H1 (cell line): Measurements from ENCODE around the gene RALGAPA2. TPM values are rescaled to one million over a fixed set of nuclear protein-coding genes. Genes with fewer than 3 reads are reported as not detected.

ENCODE experiments used
- CTCF ChIA-PET: fragments of 300-600 bp; sonication (Branson Sonifier 250); formaldehyde crosslinking; loops from one replicate; lab custom pipeline; 2021; ENCODE audit not compliant: partially characterized antibody; lab: Charles Lee
- POLR2A ChIA-PET: fragments of 300-600 bp; sonication (Branson Sonifier 250); formaldehyde crosslinking; loops from one replicate; lab custom pipeline; 2021; ENCODE audit warnings: inconsistent platforms; ENCODE audit not compliant: partially characterized antibody; lab: Charles Lee
- DNase-seq, 2 experiments: peaks; one replicate each; pipeline versions ENCODE4 v3.0.0 to v3.0.0-alpha.2; 2010 to 2022; ENCODE audit warnings: low spot score in 2 of 2, low read depth in 1 of 2, mixed read lengths in 1 of 2
- FAIRE-seq: peaks from 2 replicates; lab custom pipeline; 2011; peaks lifted over from hg19 to GRCh38; lab: Jason Lieb, UNC
- H2AFZ ChIP-seq: 2 replicates; pipeline ENCODE4 v1.8.1; 2012; ENCODE audit warnings: low read length, inconsistent platforms
- H2AK5ac ChIP-seq: 2 replicates; pipeline ENCODE4 v1.6.1; 2013; ENCODE audit warnings: low read depth, low read length
- H2BK120ac ChIP-seq: replicated peaks from 2 replicates; pipeline ENCODE3; 2013; ENCODE audit warnings: low read depth, low read length, inconsistent platforms
- H2BK12ac ChIP-seq: 2 replicates; pipeline ENCODE4 v1.6.1; 2013; ENCODE audit warnings: low read depth, low read length
- H2BK15ac ChIP-seq: 2 replicates; pipeline ENCODE4 v1.6.1; 2013; ENCODE audit warnings: low read length
- H2BK20ac ChIP-seq: 2 replicates; pipeline ENCODE4 v1.6.1; 2013; ENCODE audit warnings: low read length
- H2BK5ac ChIP-seq: 2 replicates; pipeline ENCODE4 v1.6.1; 2013; ENCODE audit warnings: low read depth, low read length
- H3K14ac ChIP-seq: 2 replicates; pipeline ENCODE4 v1.6.1; 2013; ENCODE audit warnings: inconsistent platforms; ENCODE audit not compliant: insufficient read length
- H3K18ac ChIP-seq: 2 replicates; pipeline ENCODE4 v1.6.1; 2013; ENCODE audit warnings: low read length; ENCODE audit errors: extremely low read depth
- H3K23ac ChIP-seq: 2 replicates; pipeline ENCODE4 v1.6.1; 2013; ENCODE audit warnings: inconsistent platforms; ENCODE audit not compliant: insufficient read length
- H3K23me2 ChIP-seq: 2 replicates; pipeline ENCODE4 v1.6.1; 2013; ENCODE audit warnings: low read depth, low read length
- H3K27ac ChIP-seq: 2 replicates; pipeline ENCODE4 v1.6.1; 2011; ENCODE audit warnings: low read depth, low read length, inconsistent platforms
- H3K27me3 ChIP-seq, 4 experiments: replicated peaks in 1 of 4; 1 replicate in 1 of 4; 2 replicates in 3 of 4; pipeline versions ENCODE4 v1.6.1 to v1.8.1; 2011 to 2013; ENCODE audit warnings: low read length in 3 of 4, mild to moderate bottlenecking in 3 of 4, inconsistent platforms in 2 of 4, mixed read lengths in 2 of 4, moderate library complexity in 1 of 4; ENCODE audit not compliant: control insufficient read depth in 3 of 4, insufficient read depth in 3 of 4; ENCODE audit errors: extremely low read depth in 1 of 4
- H3K36me3 ChIP-seq, 4 experiments: 2 replicates each; pipeline versions ENCODE4 v1.6.1 to v1.8.1; 2011 to 2013; ENCODE audit warnings: mild to moderate bottlenecking in 4 of 4, low read length in 3 of 4, moderate library complexity in 2 of 4, control low read depth in 1 of 4, inconsistent platforms in 1 of 4; ENCODE audit not compliant: insufficient read depth in 4 of 4, control insufficient read depth in 2 of 4
- H3K4ac ChIP-seq: replicated peaks from 2 replicates; pipeline ENCODE3; 2013; ENCODE audit warnings: low read length, low read depth, mixed read lengths, inconsistent platforms; ENCODE audit not compliant: insufficient read length
- H3K4me1 ChIP-seq, 4 experiments: replicated peaks in 1 of 4; 1 replicate in 1 of 4; 2 replicates in 3 of 4; pipeline versions ENCODE4 v1.6.1 to v1.8.1; 2011 to 2013; ENCODE audit warnings: low read length in 3 of 4, inconsistent platforms in 2 of 4, mixed read lengths in 1 of 4; ENCODE audit not compliant: insufficient read depth in 4 of 4, control insufficient read depth in 3 of 4
- H3K4me2 ChIP-seq, 2 experiments: 2 replicates each; pipeline versions ENCODE4 v1.6.1 to v1.8.1; 2011 to 2013; ENCODE audit warnings: low read depth in 2 of 2, low read length in 2 of 2, control low read depth in 1 of 2, inconsistent platforms in 1 of 2, mild to moderate bottlenecking in 1 of 2; ENCODE audit not compliant: insufficient read depth in 1 of 2
- H3K4me3 ChIP-seq, 4 experiments: fragments of 200-600, 300-600 bp in 1 of 4; sonication (generic), shearing (Covaris generic), sonication (Bioruptor Twin) in 1 of 4; 2 replicates each; pipeline versions ENCODE4 v1.5.1 to v1.8.1; 2011 to 2016; ENCODE audit warnings: low read length in 4 of 4, low read depth in 3 of 4, control low read depth in 2 of 4, inconsistent platforms in 2 of 4, mild to moderate bottlenecking in 2 of 4, mixed read lengths in 1 of 4, moderate library complexity in 1 of 4; ENCODE audit not compliant: insufficient read depth in 2 of 4; ENCODE audit errors: extremely low read depth in 1 of 4
- H3K56ac ChIP-seq: replicated peaks from 2 replicates; pipeline ENCODE3; 2013; ENCODE audit warnings: low read depth, mild to moderate bottlenecking, mixed read lengths, low read length, inconsistent platforms; ENCODE audit not compliant: insufficient read length
- H3K79me1 ChIP-seq: 2 replicates; pipeline ENCODE4 v1.6.1; 2013; ENCODE audit warnings: low read depth, low read length, control low read depth
- H3K79me2 ChIP-seq, 2 experiments: 2 replicates each; pipeline versions ENCODE4 v1.6.1 to v1.8.1; 2012 to 2013; ENCODE audit warnings: low read length in 2 of 2, mild to moderate bottlenecking in 2 of 2, inconsistent platforms in 1 of 2; ENCODE audit not compliant: insufficient read depth in 2 of 2, control insufficient read depth in 1 of 2
- H3K9ac ChIP-seq, 4 experiments: replicated peaks in 1 of 4; 1 replicate in 1 of 4; 2 replicates in 3 of 4; pipeline versions ENCODE4 v1.6.1 to v1.8.1; 2011 to 2013; ENCODE audit warnings: low read depth in 3 of 4, low read length in 3 of 4, control low read depth in 2 of 4, mild to moderate bottlenecking in 2 of 4, moderate library complexity in 2 of 4, inconsistent platforms in 1 of 4; ENCODE audit errors: extremely low read depth in 1 of 4
- H3K9me3 ChIP-seq, 2 experiments: 2 replicates each; pipeline versions ENCODE4 v1.6.1 to v1.8.1; 2012 to 2013; ENCODE audit warnings: mild to moderate bottlenecking in 2 of 2, moderate library complexity in 2 of 2, control low read depth in 1 of 2, inconsistent platforms in 1 of 2, low read depth in 1 of 2, low read length in 1 of 2, mixed read lengths in 1 of 2; ENCODE audit not compliant: insufficient read depth in 2 of 2
- H4K20me1 ChIP-seq, 2 experiments: replicated peaks in 1 of 2; 2 replicates each; pipeline versions ENCODE3 to v1.8.1; 2011 to 2013; ENCODE audit warnings: inconsistent platforms in 2 of 2, low read length in 2 of 2, mild to moderate bottlenecking in 1 of 2; ENCODE audit not compliant: insufficient read depth in 2 of 2, control insufficient read depth in 1 of 2
- H4K5ac ChIP-seq: 2 replicates; pipeline ENCODE4 v1.6.1; 2013; ENCODE audit warnings: low read length, low read depth, mixed read lengths, inconsistent platforms; ENCODE audit not compliant: insufficient read length
- H4K8ac ChIP-seq: 2 replicates; pipeline ENCODE4 v1.8.0; 2013; ENCODE audit warnings: mild to moderate bottlenecking, moderate library complexity, low read length, inconsistent platforms; ENCODE audit not compliant: insufficient read depth; ENCODE audit errors: extremely low read depth
- H4K91ac ChIP-seq: replicated peaks from 2 replicates; pipeline ENCODE3; 2013; ENCODE audit warnings: low read length, mixed read lengths, inconsistent platforms; ENCODE audit not compliant: insufficient read length
- CTBP2 ChIP-seq: IDR thresholded peaks from 2 replicates; pipeline ENCODE4 v1.7.0; 2011; ENCODE audit warnings: borderline replicate concordance, mild to moderate bottlenecking, moderate library complexity, mixed read lengths, low read length; ENCODE audit not compliant: insufficient read depth, insufficient read length
- KDM1A ChIP-seq: fragments of 200-600, 300-600 bp; sonication (generic); IDR thresholded peaks from 2 replicates; pipeline ENCODE4 v1.7.1; 2016; ENCODE audit warnings: mild to moderate bottlenecking, low read length, borderline replicate concordance
- MAX ChIP-seq: IDR thresholded peaks from 2 replicates; pipeline ENCODE4 v1.6.1; 2012; ENCODE audit warnings: inconsistent platforms
- POLR2AphosphoS5 ChIP-seq: IDR thresholded peaks from 2 replicates; pipeline ENCODE4 v1.6.1; 2011; ENCODE audit warnings: low read depth, low read length
- POU5F1 ChIP-seq: IDR thresholded peaks from 2 replicates; pipeline ENCODE4 v1.6.1; 2011; ENCODE audit warnings: low read depth, mild to moderate bottlenecking, low read length, moderate library complexity
- SIN3A ChIP-seq, 2 experiments: IDR thresholded peaks in 1 of 2; conservative IDR thresholded peaks in 1 of 2; 2 replicates each; pipeline ENCODE4 v1.6.1; 2011 to 2012; ENCODE audit warnings: low read length in 2 of 2, improper control_type of control experiment in 1 of 2, low read depth in 1 of 2, mild to moderate bottlenecking in 1 of 2
- SP1 ChIP-seq: IDR thresholded peaks from 2 replicates; pipeline ENCODE4 v1.6.1; 2011; ENCODE audit warnings: low read depth, low read length
- TAF1 ChIP-seq: IDR thresholded peaks from 2 replicates; pipeline ENCODE4 v1.6.1; 2011; ENCODE audit warnings: mild to moderate bottlenecking, low read depth, low read length
- TBP ChIP-seq: IDR thresholded peaks from 2 replicates; pipeline ENCODE4 v1.6.1; 2011; ENCODE audit warnings: low read depth, low read length, improper control_type of control experiment
- WGBS, 2 experiments: shearing (Covaris generic) in 1 of 2; methylation state at CpG; one replicate each; pipeline versions ENCODE4 v1.1.6 to v1.1.7; 2013 to 2015; ENCODE audit warnings: low lambda C conversion rate in 2 of 2, mixed read lengths in 2 of 2, inconsistent platforms in 1 of 2, low coverage in 1 of 2, missing lambda C conversion rate in 1 of 2; ENCODE audit not compliant: insufficient replicate concordance in 2 of 2, insufficient coverage in 1 of 2, insufficient read length in 1 of 2; ENCODE audit errors: extremely low coverage in 1 of 2, missing lambda C conversion rate in 1 of 2; 5-methylcytosine and 5-hydroxymethylcytosine counted together
- polyA plus RNA-seq, 7 experiments: library from polyadenylated mRNA; depleted of rRNA in 3 of 7; stranded (reverse) in 5 of 7; unstranded in 2 of 7; fragments of >200 nt in 5 of 7; fragments of 200-250 nt in 2 of 7; gene quantifications; 1 replicate in 5 of 7; 2 replicates in 1 of 7; 4 replicates in 1 of 7; pipeline versions ENCODE4 v1.2.1 to v1.2.3, GENCODE V29; 2011 to 2013; ENCODE audit warnings: missing spikeins in 2 of 7, mixed read lengths in 2 of 7
- total RNA-seq: library from RNA; stranded (reverse); fragmentation: NEBNext Ultra II Directional; extraction: Animal tissue kit (Norgen Biotek cat#: 25700); gene quantifications from 2 replicates; pipeline ENCODE4 v1.2.1, GENCODE V29; 2021

The RALGAPA2 gene
- total and polyA plus RNA-seq, 2 of the 8 experiments (the other 6 are each of a cell fraction or from before 2014, with no cell fraction given): 5.1 to 25.5 TPM

- Histone ChIP-seq H3K4ac (no peak overlapping the region), H3K79me2 (no peaks in the 10 kb centered on the region), H2BK5ac (no peak overlapping the region), H3K18ac (no peak overlapping the region), H3K4me1 (no peaks in the 10 kb centered on the region; a peak in 1 of 7 replicates), H2BK20ac (no peak overlapping the region), H3K4me3 (no peak overlapping the region), H2BK120ac (no peak overlapping the region), H4K20me1 (no peaks in the 10 kb centered on the region), H3K14ac (no peak overlapping the region), H4K91ac (no peak overlapping the region), H3K9ac (no peak overlapping the region), H4K8ac (no peak overlapping the region), H3K23ac (no peak overlapping the region), H2BK15ac (no peak overlapping the region), H2BK12ac (no peak overlapping the region), H3K4me2 (no peak overlapping the region), H3K79me1 (no peaks in the 10 kb centered on the region), H2AFZ (no peak overlapping the region), H3K9me3 (no peaks in the 10 kb centered on the region), H2AK5ac (no peak overlapping the region), H3K27me3 (no peaks in the 10 kb centered on the region), H3K56ac (no peak overlapping the region), H4K5ac (no peak overlapping the region), H3K27ac (no peak overlapping the region), H3K23me2 (no peaks in the 10 kb centered on the region), H3K36me3 (no peaks in the 10 kb centered on the region; a peak in 1 of 8 replicates)
- ChIA-PET POLR2A (no interaction called here), CTCF (interaction anchor here (1.5 kb wide), 1 partner anchor 11 kb away, joined by 6 read pairs; no protein-coding TSS in a partner anchor)
- WGBS, 2 experiments: 86% methylated on average over 6 of the region's 6 CpGs; no CpG with 5 or more reads in 1 of the 2 experiments
- no peak for DNase-seq
- FAIRE-seq: no peak
- TF ChIP-seq SP1 (no peak), TBP (no peak), POU5F1 (no peak), MAX (no peak), SIN3A (conservative IDR thresholded peaks at IDR 0.05 in 1 of 2, IDR thresholded peaks at IDR 0.05 in 1 of 2; ENCODE audit: low read depth in 1 of 2, low read length in 2 of 2) (no peak), CTBP2 (no peak), KDM1A (no peak), TAF1 (no peak), POLR2AphosphoS5 (no peak)
These were observed 107.5 kb downstream of the RALGAPA2 start for GRCh38 chr20:20604907-20605306.
